ENCODE measurements around the gene NR2C2AP.

The NR2C2AP gene

DNA sequence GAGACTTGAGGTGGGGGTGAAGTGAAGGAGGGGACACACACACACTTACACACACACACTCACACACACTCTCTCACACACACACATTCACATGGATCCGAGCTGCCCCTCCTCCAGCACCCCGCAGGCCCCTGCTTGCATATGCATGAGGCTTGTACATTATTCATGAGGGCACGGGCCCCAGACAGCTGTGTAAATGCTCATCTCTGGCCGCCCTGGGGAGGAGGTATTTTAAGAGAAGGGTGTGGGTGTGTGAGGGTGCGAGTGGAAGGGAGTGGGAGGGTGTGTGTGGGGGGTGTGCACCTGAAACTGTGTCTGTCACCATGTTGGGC, 10.9 kb upstream of the NR2C2AP start:
- no peak for DNase-seq

GRCh38 chr19:19213426-19214158, 10.4 kb upstream of the NR2C2AP start:
- DNase-seq = no peak

- DNase-seq = no peak
Measured at GRCh38 chr19:19212916-19213315, 9.7 kb upstream of the NR2C2AP start.

- DNase-seq = no peak
Measured at GRCh38 chr19:19211499-19212420, 8.5 kb upstream of the NR2C2AP start, which contains the start of gene NCAN. Gene NCAN, plus strand, starts transcription at chr19:19211958. Its CDS starts 4,996 bp downstream, at chr19:19216954.

DNA sequence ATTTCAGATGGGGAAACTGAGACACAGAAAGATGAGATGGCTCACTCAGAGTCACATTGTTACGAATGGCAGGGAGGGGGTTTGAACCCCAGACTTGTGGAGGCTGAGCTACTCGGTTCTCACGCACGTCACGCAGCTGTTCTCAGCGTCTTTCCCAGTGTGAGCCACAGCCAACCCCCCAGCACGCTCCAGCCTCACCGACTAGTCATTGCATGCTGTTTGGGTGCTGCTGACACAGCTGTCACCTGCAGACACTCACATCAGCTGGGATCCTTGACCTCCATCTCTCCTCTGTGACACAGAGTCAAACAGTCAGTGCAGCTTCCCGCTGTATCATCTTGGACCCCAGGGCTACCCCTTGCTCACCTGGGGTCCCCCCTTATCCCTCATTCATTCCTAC, 6.2 kb upstream of the NR2C2AP start:
- no peak for DNase-seq

DNA sequence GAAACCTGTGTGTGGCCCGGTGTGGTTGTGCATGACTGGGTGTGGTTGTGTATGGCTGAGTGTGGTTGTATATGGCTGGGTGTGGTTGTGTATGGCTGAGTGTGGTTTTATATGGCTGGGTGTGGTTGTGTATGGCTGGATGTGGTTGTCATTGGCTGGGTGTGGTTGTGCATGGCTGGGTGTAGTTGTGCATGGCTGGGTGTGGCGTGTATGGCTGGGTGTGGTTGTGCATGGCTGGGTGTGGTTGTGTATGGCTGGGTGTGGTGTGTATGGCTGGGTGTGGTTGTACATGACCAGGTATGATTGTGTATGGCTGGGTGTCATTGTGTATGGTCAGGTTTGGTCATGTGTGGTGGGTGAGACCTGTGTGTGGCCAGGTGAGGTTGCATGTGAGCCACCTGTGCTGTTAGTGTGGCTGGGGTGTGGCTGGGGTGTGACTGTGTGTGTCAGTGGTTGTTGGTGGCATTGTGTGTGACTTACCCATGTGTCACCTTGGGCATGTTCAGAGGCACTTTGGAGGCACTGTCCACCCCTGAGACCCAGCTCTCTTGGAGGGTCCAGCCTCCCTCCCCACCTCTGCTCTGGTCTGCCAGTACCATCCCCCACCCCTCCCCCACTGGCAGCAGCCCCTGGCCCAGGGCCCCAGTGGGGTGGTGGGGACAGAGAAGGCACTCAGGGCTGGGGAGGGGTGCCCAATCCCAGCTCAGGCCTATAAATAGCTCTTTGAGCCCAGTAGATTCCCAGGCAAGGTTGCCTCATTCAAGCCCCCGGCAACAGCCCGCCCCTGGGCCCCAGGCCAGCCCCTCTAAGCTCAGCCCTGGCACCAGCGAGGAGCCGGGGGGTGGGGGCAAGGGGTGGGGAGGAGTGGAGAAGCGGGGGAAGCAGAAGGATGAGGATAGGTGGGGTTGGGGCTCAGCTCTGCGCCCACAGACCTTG, 4.7 kb upstream of the NR2C2AP start:
- DNase-seq = no peak

DNA sequence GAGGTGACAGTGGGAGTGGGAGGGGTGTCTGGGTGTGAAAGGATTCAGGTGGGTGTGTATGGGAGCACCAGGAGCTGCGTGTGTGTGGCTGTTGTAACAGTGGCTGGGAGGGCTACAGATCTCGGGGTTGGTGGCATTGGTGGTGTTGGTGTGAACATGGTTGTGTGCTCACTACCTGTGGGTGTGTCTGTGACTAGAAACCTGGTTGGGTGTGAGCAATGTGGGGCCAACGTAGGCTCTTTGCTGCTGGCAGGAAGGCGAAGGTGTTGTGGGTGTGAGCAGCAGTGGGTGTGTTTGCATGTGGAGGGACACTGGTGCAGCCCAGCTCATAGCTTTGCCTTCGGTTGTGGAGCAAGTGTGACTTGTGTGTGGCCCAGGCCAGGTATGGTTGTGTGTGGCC, 3.7 kb upstream of the NR2C2AP start:
- DNase-seq = no peak

GRCh38 chr19:19205416-19206410, 2.5 kb upstream of the NR2C2AP start:
- DNase-seq = no peak

DNA sequence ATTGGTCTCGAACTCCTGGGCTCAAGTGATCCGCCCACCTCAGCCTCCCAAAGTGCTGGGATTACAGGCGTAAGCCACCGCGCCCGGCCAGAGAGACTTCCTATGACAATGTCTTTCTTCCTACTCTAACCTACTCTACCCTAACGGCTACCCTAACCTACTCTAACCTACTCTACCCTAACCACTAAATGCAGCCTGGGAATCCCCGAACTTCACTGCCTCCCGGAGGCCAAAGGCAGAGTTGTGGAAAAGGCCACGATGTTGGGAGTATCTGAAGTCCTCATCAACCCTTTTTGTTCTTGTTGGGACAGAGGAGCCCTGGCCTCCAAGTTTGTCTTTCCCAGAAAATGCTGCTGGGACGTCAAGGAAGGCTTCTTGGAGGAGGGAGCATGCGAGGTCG, 967 bp upstream of the NR2C2AP start:
- no peak for DNase-seq

GRCh38 chr19:19202707-19203011, 555 bp downstream of the NR2C2AP start:
- DNase-seq = no peak

GRCh38 chr19:19201697-19202630, 1.2 kb downstream of the NR2C2AP start:
- no peak for DNase-seq

- DNase-seq = no peak
Measured at GRCh38 chr19:19193926-19194325, 9.3 kb downstream of the NR2C2AP start.

DNA sequence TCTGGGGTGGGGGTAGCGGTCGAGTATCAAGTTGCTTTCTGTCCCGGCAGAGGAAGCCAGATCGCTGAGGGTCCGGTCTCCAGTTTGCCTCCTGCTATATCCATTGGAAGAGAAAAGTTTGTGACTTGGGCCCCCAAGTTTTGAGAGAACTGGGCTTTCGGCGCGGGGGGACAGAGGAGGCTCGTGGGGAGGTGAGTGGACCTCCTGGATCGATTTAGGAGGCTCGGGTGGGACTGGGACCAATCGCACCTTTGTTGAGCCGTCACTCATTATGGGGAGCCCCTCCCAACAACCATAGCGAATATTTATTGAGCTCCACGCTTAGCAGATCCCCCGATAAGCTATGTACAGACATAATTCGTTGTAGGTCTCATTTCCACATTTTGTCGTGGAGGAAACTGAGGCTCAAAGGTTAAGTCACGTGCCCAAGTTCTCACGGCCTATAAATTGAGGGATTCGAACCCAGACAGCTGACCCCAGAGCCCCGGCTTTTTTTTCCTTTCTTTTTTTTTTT, 10.2 kb downstream of the NR2C2AP start:
- DNase-seq = no peak

GRCh38 chr19:19192078-19192882, 10.9 kb downstream of the NR2C2AP start, which contains the start of the genes BORCS8 and RFXANK:
Gene BORCS8, minus strand, starts transcription at chr19:19192152. Its CDS starts 35 bp downstream, at chr19:19192117.
Gene RFXANK, plus strand, starts transcription at chr19:19192258. Its CDS starts 1,689 bp downstream, at chr19:19193947.
- DNase-seq = peak; percentile 95

DNA sequence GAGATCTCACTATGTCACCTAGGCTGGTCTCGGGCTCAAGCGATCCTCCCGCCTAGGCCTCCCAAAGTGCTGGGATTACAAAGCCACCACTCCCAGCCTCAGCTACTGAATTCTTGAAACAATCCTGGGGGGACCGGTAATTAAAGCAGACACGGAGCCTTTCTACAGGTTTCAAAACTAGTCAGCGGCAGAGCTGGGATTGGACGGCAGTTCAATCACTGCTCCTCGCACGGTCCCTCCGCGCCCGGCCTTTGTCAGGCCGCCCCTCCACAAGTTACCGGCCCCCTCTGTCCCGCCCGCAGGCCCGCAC, 11.5 kb downstream of the NR2C2AP start:
- no peak for DNase-seq

- DNase-seq = no peak
Measured at GRCh38 chr19:19186742-19187141, 16.5 kb downstream of the NR2C2AP start.

DNA sequence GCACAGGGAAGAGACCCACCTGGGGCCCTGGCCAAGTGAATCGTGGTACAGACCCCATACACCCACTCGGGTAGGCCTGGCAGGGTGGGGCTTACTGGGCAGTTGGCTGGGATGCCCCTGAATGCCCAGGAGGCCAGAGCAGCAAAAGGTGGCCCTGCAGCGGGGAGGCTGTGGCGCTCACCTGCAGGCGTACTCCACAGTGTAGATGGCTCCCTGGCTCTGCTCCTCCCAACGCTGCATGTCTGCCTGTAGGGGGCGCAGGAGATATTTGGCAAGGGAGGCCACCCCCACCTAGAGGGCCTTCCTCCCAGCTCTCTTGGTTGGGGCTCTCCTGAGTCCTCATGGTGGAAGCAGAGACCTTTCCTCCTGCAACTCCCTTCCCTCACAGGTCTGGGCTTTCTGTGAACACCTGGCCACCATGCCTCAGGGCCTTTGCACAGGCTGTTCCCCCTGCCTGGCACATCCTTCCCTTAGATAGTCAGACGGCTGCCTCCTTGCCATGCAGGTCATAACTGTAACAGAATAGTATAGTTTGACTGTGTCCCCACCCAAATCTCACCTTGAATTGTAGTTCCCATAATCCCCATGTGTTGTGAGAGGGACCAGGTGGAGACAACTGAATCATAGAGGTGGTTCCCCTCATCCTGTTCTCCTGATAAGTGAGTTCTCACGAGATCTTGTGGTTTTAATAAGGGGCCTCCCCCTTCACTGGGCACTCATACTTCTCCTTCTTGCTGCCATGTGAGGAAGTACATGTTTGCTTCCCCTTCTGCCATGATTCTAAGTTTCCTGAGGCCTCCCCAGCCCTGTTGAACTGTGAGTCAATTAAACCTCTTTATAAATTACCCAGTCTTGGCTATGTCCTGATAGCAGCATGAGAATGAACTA, 17.1 kb downstream of the NR2C2AP start:
- peak; percentile 13 for DNase-seq

- no peak for DNase-seq
Measured at GRCh38 chr19:19181488-19181998, 21.7 kb downstream of the NR2C2AP start.

All from NCI-H226 (cell line).